Endothelial cell of umbilical vein (primary cell): ENCODE results near the gene RPLP2. TPM values are rescaled to one million over a fixed set of nuclear protein-coding genes. Genes with fewer than 3 reads are reported as not detected.

ENCODE experiments used
- BruUV-seq: library from RNA; stranded (reverse); fragments of 400-500 nt; replicated peaks from 2 replicates; lab custom pipeline; 2021; lab: Mats Ljungman, UMichigan
- CTCF ChIA-PET: fragments of 300-600, 350-600 bp; sonication (Branson Sonifier 250); formaldehyde crosslinking; loops from one replicate; lab custom pipeline; 2021; ENCODE audit warnings: antibody characterized with exemption, inconsistent platforms; lab: Charles Lee
- POLR2A ChIA-PET: fragments of 300-600, 350-600 bp; sonication (Branson Sonifier 250); formaldehyde crosslinking; loops from one replicate; lab custom pipeline; 2021; ENCODE audit warnings: antibody characterized with exemption, inconsistent platforms; lab: Charles Lee
- DNase-seq: peaks from one replicate; pipeline ENCODE4 v3.0.0-alpha.2; 2011; ENCODE audit warnings: low read depth, low spot score
- FAIRE-seq: peaks from 2 replicates; lab custom pipeline; 2011; peaks lifted over from hg19 to GRCh38; lab: Jason Lieb, UNC
- H2AFZ ChIP-seq: 2 replicates; pipeline ENCODE4 v1.6.0; 2012; ENCODE audit warnings: low read depth, low read length, control low read depth, inconsistent platforms
- H3K27ac ChIP-seq: 2 replicates; pipeline ENCODE4 v1.5.1; 2011; ENCODE audit warnings: low read depth, mild to moderate bottlenecking, control low read depth, low read length, moderate library complexity; ENCODE audit not compliant: insufficient read depth
- H3K27me3 ChIP-seq, 2 experiments: 2 replicates each; pipeline versions ENCODE4 v1.6.0 to v1.6.1; 2011; ENCODE audit warnings: low read length in 2 of 2, mixed read lengths in 1 of 2; ENCODE audit not compliant: control insufficient read depth in 2 of 2, insufficient read depth in 2 of 2
- H3K36me3 ChIP-seq, 2 experiments: 2 replicates in 1 of 2; 3 replicates in 1 of 2; pipeline ENCODE4 v1.5.1; 2011; ENCODE audit warnings: low read length in 2 of 2, mild to moderate bottlenecking in 1 of 2, moderate library complexity in 1 of 2; ENCODE audit not compliant: control insufficient read depth in 2 of 2, insufficient read depth in 2 of 2; ENCODE audit errors: extremely low read depth in 1 of 2
- H3K4me1 ChIP-seq: 3 replicates; pipeline ENCODE4 v1.5.1; 2011; ENCODE audit warnings: mild to moderate bottlenecking, low read length; ENCODE audit not compliant: control insufficient read depth, insufficient read depth; ENCODE audit errors: extremely low read depth
- H3K4me2 ChIP-seq: 2 replicates; pipeline ENCODE4 v1.6.1; 2011; ENCODE audit warnings: low read length, control low read depth, mixed read lengths; ENCODE audit not compliant: insufficient read depth
- H3K4me3 ChIP-seq, 3 experiments: fragments of 200-600 bp in 1 of 3; sonication (generic), shearing (Covaris generic) in 1 of 3; replicated peaks in 1 of 3; 2 replicates each; pipeline ENCODE4 v1.5.1; 2011 to 2016; ENCODE audit warnings: control low read depth in 3 of 3, low read length in 3 of 3, mild to moderate bottlenecking in 2 of 3, inconsistent platforms in 1 of 3, low read depth in 1 of 3, moderate library complexity in 1 of 3; ENCODE audit not compliant: insufficient read depth in 1 of 3
- H3K79me2 ChIP-seq: 2 replicates; pipeline ENCODE4 v1.6.0; 2012; ENCODE audit warnings: low read length, inconsistent platforms; ENCODE audit not compliant: control insufficient read depth, insufficient read depth
- H3K9ac ChIP-seq: replicated peaks from 2 replicates; pipeline ENCODE3; 2011; ENCODE audit warnings: low read length, control low read depth; ENCODE audit not compliant: insufficient read depth; ENCODE audit errors: extremely low read depth
- H3K9me1 ChIP-seq: replicated peaks from 3 replicates; pipeline ENCODE4 v1.6.0; 2011; ENCODE audit warnings: mild to moderate bottlenecking, low read length; ENCODE audit not compliant: control insufficient read depth, insufficient read depth; ENCODE audit errors: extremely low read depth
- H3K9me3 ChIP-seq: replicated peaks from 2 replicates; pipeline ENCODE4 v1.5.1; 2012; ENCODE audit warnings: low read length, inconsistent platforms; ENCODE audit not compliant: control insufficient read depth, insufficient read depth
- H4K20me1 ChIP-seq: replicated peaks from 2 replicates; pipeline ENCODE3; 2011; ENCODE audit warnings: mild to moderate bottlenecking, low read length; ENCODE audit not compliant: control insufficient read depth, insufficient read depth; ENCODE audit errors: extremely low read depth
- CTCF ChIP-seq, 2 donors: IDR thresholded peaks; 1 replicate in 1 of 2; 2 replicates in 1 of 2; pipeline ENCODE4 v1.5.1; 2011; ENCODE audit warnings: low read length in 2 of 2, mild to moderate bottlenecking in 2 of 2, moderate library complexity in 2 of 2, control low read depth in 1 of 2, inconsistent platforms in 1 of 2, low read depth in 1 of 2; ENCODE audit not compliant: insufficient read depth in 1 of 2; ENCODE audit errors: extremely low read depth in 1 of 2
- GATA2 ChIP-seq: IDR thresholded peaks from 2 replicates; pipeline ENCODE4 v1.7.0; 2011; ENCODE audit warnings: low read depth, mild to moderate bottlenecking, moderate library complexity, mixed read lengths, low read length; ENCODE audit not compliant: insufficient read length, insufficient read depth
- JUN ChIP-seq: IDR thresholded peaks from 2 replicates; pipeline ENCODE4 v1.6.1; 2011; ENCODE audit warnings: borderline replicate concordance, low read depth; ENCODE audit not compliant: insufficient read length, insufficient read depth
- MAX ChIP-seq: IDR thresholded peaks from 2 replicates; pipeline ENCODE4 v1.6.1; 2011; ENCODE audit not compliant: insufficient read depth, insufficient read length
- POLR2AphosphoS5 ChIP-seq: IDR thresholded peaks from 2 replicates; pipeline ENCODE4 v1.6.1; 2012; ENCODE audit warnings: low read depth, mild to moderate bottlenecking, control low read depth, low read length, moderate library complexity; ENCODE audit not compliant: insufficient read depth
- dilution Hi-C: fragments of 300-500 bp; cut with MboI; formaldehyde crosslinking; loops from one replicate; pipeline ENCODE4 v1.15.0; 2019; ENCODE audit warnings: low sequenced_read_pairs; ENCODE audit not compliant: extremely low pct_ligation_motif_present
- intact Hi-C: fragments of 100-400 bp; cut with micrococcal nuclease; formaldehyde crosslinking; loops from one replicate; pipeline ENCODE4 v1.10.0; 2022
- polyA plus RNA-seq, 4 experiments: library from polyadenylated mRNA; depleted of rRNA in 3 of 4; stranded (reverse) in 3 of 4; unstranded in 1 of 4; fragments of >200 nt; gene quantifications; 2 replicates each; pipeline versions ENCODE4 v1.2.1 to v1.2.3, GENCODE V29; 2011 to 2012; ENCODE audit warnings: missing spikeins in 1 of 4
- total RNA-seq: library from RNA; stranded (reverse); gene quantifications from 2 replicates; pipeline ENCODE4 v1.2.3, GENCODE V29; 2021

Gene RPLP2
- total and polyA plus RNA-seq, 2 donors (not counting 3 experiments of a cell fraction or from before 2014, with no cell fraction given), result 1,579 to 1,739 TPM

- no TSS peak for BruUV-seq
- Histone ChIP-seq H3K27ac (no peak overlapping the region), H3K36me3 (peaks cover 5 to 25% of the 10 kb centered on the region in 2 experiments), H3K9ac (no peak overlapping the region), H4K20me1 (no peaks in the 10 kb centered on the region), H3K9me1 (no peaks in the 10 kb centered on the region), H3K4me2 (no peak overlapping the region), H3K9me3 (no peaks in the 10 kb centered on the region), H3K4me3 (no peak overlapping the region), H2AFZ (no peak overlapping the region), H3K79me2 (peaks cover 36% of the 10 kb centered on the region), H3K27me3 (no peaks in the 10 kb centered on the region), H3K4me1 (peaks cover 19% of the 10 kb centered on the region)
- TF ChIP-seq CTCF (IDR thresholded peaks at IDR 0.05; ENCODE audit: extremely low read depth in 1 of 2, insufficient read depth in 1 of 2, low read depth in 1 of 2, low read length in 2 of 2) (no peak), GATA2 (no peak)
- intact Hi-C loops, result no loop called here
- CTCF ChIA-PET, result no interaction called here
- POLR2A ChIA-PET, result no interaction called here
- dilution Hi-C loops, result no loop called here
- DNase-seq, result no peak
- FAIRE-seq, result no peak
Observed at GRCh38 chr11:813072-813455, 3.3 kb downstream of the RPLP2 start.

GRCh38 chr11:813456-814096, 3.8 kb downstream of the RPLP2 start:
- CTCF ChIA-PET, result no interaction called here
- Histone ChIP-seq H3K27me3 (no peaks in the 10 kb centered on the region), H4K20me1 (no peaks in the 10 kb centered on the region), H3K4me3 (no peak overlapping the region), H2AFZ (no peak overlapping the region), H3K9me1 (no peaks in the 10 kb centered on the region), H3K4me1 (peaks cover 16% of the 10 kb centered on the region), H3K9ac (no peak overlapping the region), H3K36me3 (peaks cover 5 to 25% of the 10 kb centered on the region in 2 experiments), H3K4me2 (no peak overlapping the region), H3K9me3 (no peaks in the 10 kb centered on the region), H3K27ac (no peak overlapping the region), H3K79me2 (peaks cover 33% of the 10 kb centered on the region)
- no TSS peak for BruUV-seq
- DNase-seq, result no peak
- FAIRE-seq, result no peak
- POLR2A ChIA-PET, result no interaction called here
- TF ChIP-seq GATA2 (no peak), POLR2AphosphoS5 (peak; percentile 43), MAX (no peak), JUN (no peak)
- intact Hi-C loops (no loop called here), dilution Hi-C loops (no loop called here)
